Stimulated activated CD4-positive, alpha-beta T cell treated with anti-CD3 and anti-CD28 coated beads, Interleukin-1b, Interleukin-23, amount 100 ng/mL, for 48 hours (primary cell): Measurements from ENCODE around the gene STRIT1.
"Not testable (repeated sequence)": the region's sequence is repeated elsewhere in the genome, so short reads cannot be mapped to it uniquely, and the experiment has no call there.

Experiments
- DNase-seq: peaks from one replicate; pipeline ENCODE4 v3.0.0-alpha.2; 2020

STRIT1 gene

DNA sequence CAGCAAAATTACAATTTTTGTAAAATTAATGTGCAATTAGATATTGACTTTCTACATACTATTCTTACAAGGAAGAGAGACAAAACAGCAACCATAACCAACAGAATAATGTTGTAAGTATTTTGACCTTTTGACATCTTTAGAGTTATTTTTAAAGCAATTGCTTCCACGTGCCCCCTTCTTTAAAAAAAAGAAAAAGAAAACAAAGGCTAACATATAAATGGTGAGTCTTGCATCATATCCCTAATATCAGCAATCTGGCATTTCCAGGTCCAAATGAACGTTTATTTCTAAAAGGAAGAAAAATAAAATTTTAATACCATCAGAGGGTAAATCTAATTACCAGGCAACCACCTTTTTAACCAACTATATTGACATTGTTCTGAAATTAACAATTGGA, 19.3 kb upstream of the STRIT1 start:
- no peak for DNase-seq

DNA sequence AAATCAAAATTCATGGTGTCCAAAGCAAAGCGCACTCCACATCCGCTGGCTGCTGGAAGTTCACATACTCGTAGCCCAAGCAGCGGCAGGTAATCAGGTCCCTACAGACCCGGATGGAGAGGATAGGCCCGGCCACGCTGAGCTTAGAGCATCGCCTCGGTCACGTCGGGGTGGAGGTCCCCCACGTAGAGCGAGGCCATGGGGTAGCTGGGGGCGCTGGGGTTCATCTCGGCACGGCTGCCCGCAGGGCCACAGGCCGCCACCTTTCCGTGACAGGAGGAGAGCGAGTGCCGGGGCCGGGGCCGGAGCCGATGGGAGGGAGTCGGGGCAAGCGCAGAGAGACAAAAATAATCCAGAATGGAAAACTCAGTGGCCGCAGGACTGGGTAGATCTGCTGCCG, 16.1 kb upstream of the STRIT1 start:
- no peak for DNase-seq

DNA sequence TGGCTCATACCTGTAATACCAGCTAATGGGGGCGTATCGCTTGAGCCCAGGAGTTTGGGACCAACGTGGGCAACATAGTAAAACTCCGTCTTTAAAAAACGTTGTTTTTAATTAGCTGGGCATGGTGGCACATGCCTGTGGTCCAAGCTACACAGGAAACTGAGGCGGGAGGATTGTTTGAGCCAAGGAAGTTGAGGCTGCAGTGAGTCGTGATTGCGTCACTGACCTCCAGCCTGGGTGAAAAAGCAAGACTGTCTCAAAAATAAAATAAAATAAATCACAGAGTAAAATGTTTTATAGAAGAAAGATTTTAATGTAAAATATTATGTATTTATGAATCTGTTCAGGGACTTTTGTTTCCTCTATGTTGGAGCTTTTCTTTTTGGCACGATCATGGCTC, 15.3 kb upstream of the STRIT1 start:
- no peak for DNase-seq

DNA sequence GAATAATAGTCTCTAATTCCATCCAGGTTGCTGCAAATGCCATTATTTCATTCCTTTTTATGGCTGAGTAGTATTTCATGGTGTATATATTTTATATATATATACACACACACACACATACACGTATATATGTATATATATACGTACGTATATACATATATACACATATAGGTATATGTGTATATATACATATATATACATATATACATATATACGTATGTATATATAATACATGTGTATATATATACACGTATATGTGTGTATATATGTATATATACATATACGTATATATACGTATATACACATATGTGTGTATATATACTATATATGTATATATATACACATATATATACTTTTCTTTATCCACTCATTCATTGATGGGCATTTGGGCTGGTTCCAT, 13.7 kb upstream of the STRIT1 start:
- no peak for DNase-seq

DNA sequence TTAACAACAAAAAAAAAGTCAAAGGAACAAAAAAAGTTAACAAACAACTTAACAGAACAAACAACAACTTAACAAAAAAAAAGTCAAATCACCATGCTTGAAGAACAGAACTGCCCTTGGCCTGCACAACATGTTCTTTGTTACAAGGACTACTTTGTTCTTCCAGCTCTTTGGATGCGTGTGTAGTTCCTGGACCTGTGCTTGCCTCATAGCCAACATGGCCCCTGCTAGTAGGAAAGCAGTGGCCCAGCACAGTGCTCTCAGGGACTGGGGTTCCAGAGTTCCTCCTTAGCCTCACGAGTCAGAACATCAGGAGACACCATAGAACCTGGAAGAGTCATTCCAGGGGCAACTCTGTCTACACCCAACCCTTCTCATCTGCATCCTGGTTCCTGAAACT, 10.9 kb upstream of the STRIT1 start:
- DNase-seq, result no peak

DNA sequence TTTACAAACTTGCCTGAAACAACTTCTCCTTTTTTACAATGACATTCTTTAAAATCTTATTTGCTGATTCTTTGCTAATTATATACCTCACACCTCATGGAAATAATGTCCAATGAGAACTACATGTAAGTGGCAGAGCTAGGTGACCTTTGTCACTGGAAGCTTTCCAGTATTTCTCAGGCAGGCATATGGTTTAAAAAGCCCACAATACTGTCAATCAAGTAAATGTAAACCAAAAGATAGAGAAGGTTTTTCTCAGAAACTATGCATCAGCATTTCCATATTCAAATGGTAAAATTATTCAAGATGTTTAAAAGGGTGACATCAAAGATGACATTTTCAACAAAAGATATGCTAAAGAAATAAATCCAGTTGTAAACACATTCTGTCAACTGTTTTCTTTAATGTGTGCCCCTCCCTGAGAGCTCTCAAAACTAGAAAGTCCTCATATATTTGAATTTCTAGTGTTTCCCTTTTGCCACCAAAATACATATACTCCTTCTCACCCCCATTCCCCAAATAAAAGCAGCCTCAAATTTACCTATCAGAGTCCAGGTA, 10.1 kb upstream of the STRIT1 start:
- DNase-seq, result no peak

DNA sequence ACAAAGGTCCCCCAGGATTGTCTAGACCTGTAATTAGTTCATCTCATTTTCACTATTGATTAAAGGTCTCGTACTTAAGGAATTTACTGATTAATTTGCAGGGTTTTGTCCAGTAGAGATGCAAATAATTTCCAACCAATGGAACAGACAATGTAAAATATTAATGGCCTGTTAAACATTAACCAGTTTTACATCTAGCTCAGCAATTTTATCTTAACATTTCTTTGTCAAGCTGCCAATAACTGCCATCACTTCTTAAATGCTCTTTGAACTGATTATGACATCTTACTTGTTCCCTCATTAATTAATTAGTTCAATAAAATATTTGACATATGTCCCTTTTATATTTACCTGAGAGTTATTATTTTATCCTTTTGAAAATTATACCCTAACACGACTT, 9.4 kb upstream of the STRIT1 start:
- no peak for DNase-seq

DNA sequence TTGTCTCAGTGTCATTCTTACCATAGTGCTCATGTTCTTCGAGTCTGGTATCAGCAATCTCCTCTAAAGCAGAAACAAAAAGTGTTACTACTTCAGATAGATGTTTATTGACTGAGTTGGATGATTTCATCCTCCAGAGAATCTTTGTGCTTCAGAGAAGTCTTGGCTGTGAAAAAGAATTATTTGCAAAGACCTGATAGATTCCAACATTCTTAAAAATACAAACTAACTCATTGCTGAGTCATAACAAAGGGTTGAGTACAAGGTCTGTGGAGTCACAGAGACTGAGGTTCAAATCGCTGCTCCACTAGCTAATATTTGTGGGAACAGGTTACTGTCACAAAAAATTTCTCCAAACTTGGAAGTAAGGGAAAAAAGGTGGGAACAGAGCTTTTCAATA, 9.0 kb upstream of the STRIT1 start:
- DNase-seq, result no peak

DNA sequence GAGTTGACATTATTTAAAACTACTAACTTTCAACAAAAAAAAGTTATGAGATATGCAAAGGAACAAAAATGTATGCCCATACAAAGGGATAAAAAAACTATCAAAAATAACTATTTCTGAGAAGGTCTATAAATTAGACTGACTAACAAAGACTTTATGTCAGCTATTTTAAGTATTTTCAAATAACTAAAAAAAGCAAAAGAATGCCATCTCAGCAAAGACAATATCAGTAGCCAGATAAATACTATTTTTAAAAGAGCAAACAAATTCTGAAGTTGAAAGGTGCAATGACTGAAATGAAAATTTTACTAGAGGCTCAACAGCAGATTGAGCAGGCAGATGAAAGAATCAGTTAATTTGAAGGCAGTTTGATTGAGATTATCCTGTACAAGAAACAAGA, 3.6 kb upstream of the STRIT1 start:
- DNase-seq, result no peak

DNA sequence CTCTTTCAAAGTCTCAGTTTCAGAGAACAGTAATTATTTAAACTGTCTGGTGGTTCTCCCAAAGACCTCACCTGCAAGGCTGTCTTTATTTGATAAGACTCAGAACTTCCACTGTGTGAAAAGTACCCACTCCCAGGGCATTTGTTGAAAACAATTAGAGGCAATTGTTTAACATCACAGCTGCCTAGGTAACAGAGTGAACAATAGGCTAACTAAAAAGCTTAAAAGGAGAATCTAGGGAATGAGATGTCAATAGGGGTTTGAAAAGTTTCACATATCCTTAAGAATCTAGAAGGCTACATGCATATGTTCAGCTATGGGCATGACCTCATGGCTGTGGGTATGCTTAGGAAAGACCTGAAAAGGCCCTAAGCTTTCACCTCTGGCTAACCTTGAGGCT, 2.9 kb upstream of the STRIT1 start:
- DNase-seq, result no peak

DNA sequence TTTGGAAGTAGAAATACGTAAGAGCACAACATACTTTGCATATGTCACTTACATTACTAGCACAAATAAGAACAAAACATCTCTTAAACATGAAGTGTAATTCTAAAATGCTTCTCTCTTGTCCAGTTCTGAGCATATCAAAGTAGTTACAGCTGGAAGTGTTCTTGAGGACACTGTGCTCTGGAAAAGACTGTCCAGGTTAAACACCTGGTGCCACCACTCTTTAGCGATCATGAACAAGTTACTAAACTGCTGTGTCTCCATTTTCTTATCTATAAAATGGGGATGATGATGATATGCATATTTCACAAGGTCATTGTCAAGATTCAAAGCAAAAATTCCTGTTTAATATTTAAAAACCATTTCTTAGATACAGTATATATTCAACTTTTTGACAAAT, 790 bp downstream of the STRIT1 start:
- DNase-seq, result no peak

DNA sequence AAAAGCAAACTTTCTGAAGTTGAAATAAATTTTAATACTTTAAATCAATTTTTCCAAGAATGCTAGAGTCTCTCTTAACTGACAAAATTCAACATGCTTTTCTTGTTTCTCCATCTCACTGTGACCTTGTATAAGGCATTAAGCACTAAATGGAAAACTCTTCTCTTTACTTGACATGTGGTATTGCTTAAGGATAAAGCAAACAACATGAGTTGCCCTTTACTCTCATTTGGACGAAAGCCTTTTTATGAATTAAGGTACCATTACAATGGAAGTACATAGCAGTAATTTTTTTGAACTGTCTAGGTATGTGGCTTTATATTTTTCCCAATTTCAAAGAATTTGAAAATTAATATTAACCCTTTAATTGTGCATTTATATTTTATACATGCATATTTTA, 1.4 kb downstream of the STRIT1 start:
- no peak for DNase-seq

DNA sequence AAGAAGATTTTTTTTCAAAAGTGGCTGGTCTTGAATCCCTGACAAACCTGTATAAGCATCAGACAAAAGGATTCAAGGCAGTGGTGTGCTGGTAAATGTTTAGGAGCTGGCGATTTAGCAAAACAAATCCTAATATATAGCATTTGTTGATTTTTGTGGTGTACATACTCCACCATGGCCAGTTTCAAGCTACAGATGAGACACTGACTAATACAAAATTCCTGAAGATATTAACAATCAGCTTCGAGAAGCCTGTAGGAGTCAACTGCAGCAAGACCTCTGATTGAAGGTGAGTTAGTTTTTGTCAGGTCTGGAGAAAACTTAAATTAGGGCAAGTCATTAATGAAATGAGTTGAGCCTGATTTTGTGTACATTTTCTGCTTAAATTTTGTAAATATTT, 6.7 kb downstream of the STRIT1 start:
- no peak for DNase-seq

DNA sequence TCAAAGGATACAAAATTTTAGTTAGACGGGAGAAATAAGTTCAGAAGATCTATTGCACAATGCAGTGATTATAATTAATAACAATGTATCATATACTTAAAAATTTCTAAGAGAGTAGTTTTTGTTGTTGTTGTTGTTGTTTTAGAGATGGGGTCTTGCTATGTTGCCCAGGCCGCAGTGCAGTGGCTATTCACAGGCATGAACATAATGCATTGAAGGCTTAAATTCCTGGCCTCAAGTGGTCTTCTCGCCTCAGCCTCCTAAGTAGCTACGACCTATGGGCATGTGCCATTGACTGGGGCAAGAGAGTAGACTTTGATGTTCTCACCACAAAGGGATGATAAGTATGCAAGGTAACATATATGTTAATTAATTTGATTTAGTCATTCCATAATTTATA, 7.5 kb downstream of the STRIT1 start:
- DNase-seq, result no peak

DNA sequence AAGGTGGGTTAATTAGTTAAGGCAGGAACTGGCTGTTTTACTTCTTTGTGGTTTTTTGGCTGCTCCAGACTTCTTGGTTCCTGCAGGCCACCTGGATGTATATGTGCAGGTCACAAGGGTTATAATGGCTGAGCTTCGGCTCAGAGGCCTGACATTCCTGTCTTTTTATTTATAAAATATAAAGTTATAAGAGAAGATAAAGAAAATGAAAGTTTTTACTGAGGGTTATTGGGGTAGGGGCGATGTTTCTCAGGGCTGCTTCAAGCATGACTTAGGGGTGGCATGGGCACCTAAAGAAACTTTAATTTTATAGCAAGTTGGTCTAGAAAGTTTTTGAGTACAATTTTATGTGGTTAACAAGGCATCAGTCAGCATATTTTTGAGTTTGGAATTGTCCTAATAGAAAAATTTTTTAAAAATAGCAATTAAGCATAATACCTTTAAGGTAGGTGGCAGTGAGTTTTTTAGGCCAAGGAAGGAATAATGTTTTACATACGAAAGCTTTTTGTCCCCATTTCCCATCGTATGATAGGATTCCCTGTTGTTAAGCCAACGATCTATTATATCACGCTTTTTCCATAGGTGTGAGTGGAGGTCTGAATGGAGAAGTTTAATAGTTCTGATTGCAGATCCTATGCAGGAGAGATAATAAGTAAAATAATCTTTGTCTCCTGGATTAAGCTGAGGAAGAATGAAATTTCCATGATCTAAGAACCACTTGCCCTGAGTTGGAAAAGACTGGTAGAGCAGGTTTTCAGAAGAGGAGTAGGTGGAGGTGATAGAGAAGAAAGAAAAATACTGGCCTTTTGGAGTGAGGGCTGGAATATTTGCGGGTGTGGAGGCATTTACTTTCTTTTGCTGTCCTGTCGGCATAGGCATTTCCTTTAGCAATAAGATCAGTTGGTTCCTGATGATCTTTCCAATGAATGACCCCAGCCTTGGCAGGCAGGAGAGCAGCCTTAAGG, 10.1 kb downstream of the STRIT1 start:
- no peak for DNase-seq

DNA sequence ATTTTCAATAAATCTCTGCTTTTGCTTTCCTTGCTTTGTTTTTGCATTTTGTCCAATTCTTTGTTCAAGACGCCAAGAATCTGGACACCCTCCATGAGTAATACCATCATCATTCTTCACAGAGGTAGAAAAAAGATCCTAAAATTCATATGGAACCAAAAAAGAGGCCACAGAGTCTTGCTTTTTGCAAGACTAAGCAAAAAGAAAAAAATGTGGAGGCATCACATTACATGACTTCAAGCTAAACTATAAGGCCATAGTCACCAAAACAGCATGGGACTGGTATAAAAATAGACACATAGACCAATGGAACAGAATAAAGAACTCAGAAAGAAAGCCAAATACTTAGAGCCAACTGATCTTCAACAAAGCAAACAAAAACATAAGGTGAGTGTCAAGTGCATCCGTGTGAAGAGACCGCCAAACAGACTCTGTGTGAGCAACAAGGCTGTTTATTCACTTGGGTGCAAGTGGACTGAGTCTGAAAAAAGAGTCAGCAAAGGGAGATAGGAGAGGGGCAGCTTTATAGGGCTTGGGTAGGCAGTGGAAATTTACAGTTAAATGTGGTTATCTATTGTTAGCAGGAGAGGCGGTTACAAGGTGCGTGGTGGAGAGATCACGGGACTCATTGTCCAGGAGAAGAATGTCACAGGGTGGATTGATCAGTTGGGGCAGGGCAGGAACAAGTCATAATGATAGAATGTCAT, 10.9 kb downstream of the STRIT1 start:
- DNase-seq, result no peak

DNA sequence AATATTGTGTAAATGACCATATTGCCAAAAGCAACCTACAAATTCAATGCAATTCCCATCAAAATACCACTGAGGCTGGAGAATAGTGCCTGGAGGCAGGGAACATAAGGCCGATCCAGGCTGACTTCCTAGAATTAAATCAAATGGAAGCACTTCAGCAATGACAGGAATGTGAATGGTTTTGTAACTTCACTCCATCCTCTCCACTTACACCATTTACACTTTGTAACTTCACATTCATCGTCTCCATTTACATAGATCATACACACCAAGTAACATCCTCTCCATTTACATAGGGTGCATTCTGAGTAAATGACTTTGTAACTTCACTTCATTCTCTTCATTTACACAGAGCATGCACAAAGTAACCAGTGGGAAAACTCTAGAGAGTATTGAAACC, 11.6 kb downstream of the STRIT1 start:
- DNase-seq, result no peak

DNA sequence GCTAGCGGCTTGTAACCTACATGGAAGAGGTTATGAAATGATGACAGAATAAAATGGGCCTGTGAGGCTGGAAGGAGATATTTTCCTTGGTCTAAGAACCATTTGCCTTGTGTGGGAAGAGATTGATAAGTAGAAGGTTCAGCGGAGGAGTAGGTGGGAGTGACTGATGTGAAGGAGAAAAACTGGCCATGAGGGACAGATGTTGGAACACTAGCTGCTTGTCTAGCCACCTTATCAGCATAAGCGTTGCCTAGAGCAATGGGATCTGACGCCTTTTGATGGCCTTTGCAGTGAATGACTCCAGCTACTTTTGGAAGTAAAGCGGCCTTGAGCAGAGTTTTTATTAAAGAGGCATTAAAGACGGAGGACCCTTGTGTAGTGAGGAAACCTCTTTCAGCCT, 17.4 kb downstream of the STRIT1 start:
- not testable (repeated sequence) for DNase-seq

DNA sequence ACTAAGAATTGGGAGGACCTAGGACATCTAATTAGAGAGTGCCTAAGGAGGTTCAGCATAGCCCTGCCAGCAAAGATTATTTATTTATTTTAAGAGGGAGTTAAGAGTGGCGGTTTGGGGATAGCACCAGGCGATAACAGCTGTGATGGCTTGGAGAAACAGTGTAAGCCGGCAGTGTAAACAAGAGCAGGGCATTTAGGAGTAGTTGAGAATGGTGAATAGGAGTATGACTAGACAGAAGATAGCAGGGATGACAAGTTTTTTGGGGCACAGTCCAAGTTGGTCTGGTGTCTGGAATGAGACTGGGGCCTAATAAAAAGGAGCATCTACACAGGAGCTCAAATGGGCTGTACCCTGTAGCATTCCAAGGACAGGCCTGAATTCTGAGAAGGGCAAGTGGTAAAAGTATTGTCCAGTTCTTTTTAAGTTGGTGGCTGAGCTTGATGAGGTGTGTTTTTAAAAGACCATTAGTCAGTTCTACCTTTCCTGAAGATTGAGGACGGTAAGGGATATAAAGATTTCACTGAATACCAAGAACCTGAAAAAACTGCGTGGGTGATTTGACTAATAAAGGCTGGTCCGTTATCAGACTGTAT, 18.2 kb downstream of the STRIT1 start:
- not testable (repeated sequence) for DNase-seq

DNA sequence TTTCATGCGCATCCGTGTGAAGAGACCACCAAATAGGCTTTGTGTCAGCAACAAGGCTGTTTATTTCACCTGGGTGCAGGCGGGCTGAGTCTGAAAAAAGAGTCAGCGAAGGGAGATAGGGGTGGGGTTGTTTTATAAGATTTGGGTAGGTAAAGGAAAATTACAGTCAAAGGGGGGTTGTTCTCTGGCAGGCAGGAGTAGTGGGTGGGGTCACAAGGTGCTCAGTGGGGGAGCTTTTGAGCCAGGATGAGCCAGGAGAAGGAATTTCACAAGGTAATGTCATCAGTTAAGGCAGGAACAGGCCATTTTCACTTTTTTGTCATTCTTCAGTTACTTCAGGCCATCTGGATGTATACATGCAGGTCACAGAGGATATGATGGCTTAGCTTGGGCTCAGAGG, 19.0 kb downstream of the STRIT1 start:
- DNase-seq, result not testable (repeated sequence)

DNA sequence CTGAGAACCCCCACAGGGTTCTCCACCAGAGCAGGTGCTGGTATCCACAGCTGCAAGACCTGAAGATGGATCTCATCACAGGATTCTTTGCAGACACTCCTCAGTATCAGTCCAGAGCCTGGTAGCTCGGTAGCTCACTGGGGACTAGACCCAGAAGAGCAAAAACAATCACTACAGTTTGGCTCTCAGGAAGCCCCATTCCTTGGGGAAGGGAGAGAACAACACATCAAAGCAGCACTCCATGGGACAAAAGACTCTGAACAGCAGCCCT, 22.2 kb downstream of the STRIT1 start:
- no peak for DNase-seq

DNA sequence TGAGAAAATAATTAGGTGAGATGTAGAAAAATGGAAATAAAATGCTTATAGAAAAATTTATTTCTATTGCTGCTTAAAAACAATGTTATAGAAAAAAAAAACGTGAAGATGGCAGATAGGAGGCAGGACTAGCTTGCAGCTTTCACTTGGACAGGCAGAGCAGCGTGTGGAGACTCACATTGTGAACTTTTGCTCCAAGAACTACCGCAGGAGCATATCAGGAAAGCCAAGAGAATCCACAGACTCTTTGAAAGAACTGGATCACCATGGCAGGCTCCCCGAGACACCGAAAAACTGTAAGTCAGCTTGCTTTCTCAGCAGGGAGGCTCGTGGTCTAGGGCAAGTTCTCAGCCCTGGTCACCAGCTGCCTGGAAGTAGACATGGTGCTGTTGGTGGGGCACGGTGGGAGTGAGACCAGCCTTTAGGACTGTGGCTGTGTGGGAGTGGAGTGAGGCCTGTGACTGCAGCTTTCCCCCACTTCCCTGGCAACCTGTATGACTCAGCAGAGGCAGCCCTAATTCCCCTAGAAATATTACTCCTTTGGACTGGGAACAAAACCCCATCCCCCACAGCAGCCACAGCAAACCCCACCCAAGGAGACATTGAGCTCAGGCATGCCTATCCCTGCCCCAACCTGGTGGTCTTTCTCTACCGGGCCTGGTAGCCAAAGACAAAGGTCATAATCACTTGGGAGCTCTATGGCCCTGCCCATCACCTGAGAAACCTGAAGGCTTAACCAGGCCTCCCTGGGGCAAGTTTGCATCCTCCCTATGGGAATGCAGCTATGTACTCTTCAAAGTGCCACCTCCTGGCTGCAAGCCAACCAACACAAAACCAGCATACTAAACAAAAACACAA, 22.8 kb downstream of the STRIT1 start:
- no peak for DNase-seq

DNA sequence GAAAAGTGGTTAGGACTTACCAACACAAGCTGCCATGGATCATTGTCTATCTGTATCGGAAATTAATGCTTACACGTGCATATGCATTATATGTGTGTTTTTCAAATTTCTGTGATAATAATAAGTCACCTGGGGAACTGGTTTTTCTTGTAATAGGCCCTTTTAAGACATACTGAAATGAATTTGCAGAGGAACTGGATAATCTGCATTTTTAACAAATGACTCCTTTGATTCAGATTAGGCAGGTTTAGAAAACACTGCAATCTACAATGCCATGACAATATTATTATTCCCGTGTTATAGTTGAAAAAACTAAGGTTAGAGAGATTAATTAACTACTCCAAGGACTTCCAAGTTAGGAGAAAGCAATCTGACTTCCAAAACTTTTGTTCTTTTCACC, 23.4 kb downstream of the STRIT1 start:
- DNase-seq, result no peak
